Activated T-helper 2 cell treated with anti-CD3 and anti-CD28 coated beads, Interferon-gamma antibody, Interleukin-2, Interleukin-4, amounts not matched to agents 10 μg/mL and 5 μg/mL and 100 μg/mL, durations not matched to agents 14 hours and 24 hours and 36 hours (primary cell): ENCODE measurements around the gene TBL1X. TPM values are rescaled to one million over a fixed set of nuclear protein-coding genes. Genes with fewer than 3 reads are reported as not detected.
A peak's percentile ranks its signal among the peaks of the same experiment; 100 is the strongest.

Source experiments
- DNase-seq: peaks from one replicate; pipeline ENCODE4 v3.0.0; 2021; ENCODE audit warnings: low spot score
- H3K27ac Mint-ChIP-seq: one replicate; pipeline ENCODE4 v1.8.0; 2021; ENCODE audit warnings: mixed read lengths
- H3K27me3 Mint-ChIP-seq: one replicate; pipeline ENCODE4 v1.8.0; 2021; ENCODE audit warnings: low read depth, mixed read lengths
- H3K36me3 Mint-ChIP-seq: one replicate; pipeline ENCODE4 v1.8.0; 2021; ENCODE audit warnings: low read depth, mixed read lengths
- H3K4me1 Mint-ChIP-seq: one replicate; pipeline ENCODE4 v1.8.0; 2021; ENCODE audit warnings: low read depth, mixed read lengths
- H3K4me3 Mint-ChIP-seq: one replicate; pipeline ENCODE4 v1.8.0; 2021; ENCODE audit warnings: low read depth, mild to moderate bottlenecking, moderate library complexity, mixed read lengths
- H3K9me3 Mint-ChIP-seq: one replicate; pipeline ENCODE4 v1.8.0; 2021; ENCODE audit warnings: mixed read lengths
- intact Hi-C: fragments of 100-400 bp; cut with micrococcal nuclease; formaldehyde crosslinking; loops from one replicate; pipeline ENCODE4 v1.15.1; 2023
- total RNA-seq: library from RNA; stranded (reverse); gene quantifications from 2 replicates; pipeline ENCODE4 v1.2.3, GENCODE V29; 2022

TBL1X gene
- total RNA-seq, 1 donor from 2014 or later, result 53.2 TPM

- Mint-ChIP-seq H3K9me3 (no peaks in the 10 kb centered on the region), H3K27me3 (peaks cover 3% of the 10 kb centered on the region), H3K27ac (no peak overlapping the region), H3K4me1 (no peaks in the 10 kb centered on the region), H3K4me3 (no peak overlapping the region), H3K36me3 (no peaks in the 10 kb centered on the region)
- intact Hi-C loops, result no loop called here
- no peak for DNase-seq
These were observed 272.5 kb downstream of the TBL1X start for GRCh38 chrX:9737363-9737762.

- Mint-ChIP-seq H3K27ac (no peak overlapping the region), H3K27me3 (peaks cover 3% of the 10 kb centered on the region)
These were observed 273.3 kb downstream of the TBL1X start for GRCh38 chrX:9738151-9738550.

DNA sequence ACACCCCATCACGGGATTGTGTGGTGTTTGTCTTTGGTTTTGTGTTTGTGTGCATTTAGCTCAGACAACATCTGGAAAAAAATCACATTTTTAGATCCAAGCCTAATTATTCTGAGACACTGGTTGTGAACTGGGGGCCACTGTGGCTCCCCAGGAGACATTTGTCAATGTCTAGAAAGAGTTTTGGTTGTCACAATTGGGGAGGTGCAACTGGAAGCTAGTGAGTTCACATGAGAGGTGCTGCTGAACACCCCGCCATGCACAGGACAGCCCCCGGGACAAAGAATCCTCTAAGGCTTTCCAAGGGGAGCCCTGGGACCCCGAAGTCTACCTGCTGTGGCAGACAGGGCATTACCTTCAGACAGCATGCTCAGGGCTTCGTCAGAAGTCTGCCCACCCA is 274.3 kb downstream of the TBL1X start:
- Mint-ChIP-seq H3K27me3 (peaks cover 3% of the 10 kb centered on the region), H3K4me3 (no peak overlapping the region), H3K4me1 (no peaks in the 10 kb centered on the region), H3K27ac (no peak overlapping the region), H3K36me3 (no peaks in the 10 kb centered on the region), H3K9me3 (peaks cover 4% of the 10 kb centered on the region)
- intact Hi-C loops, result no loop called here
- DNase-seq, result no peak

More at GRCh38 chrX:9738151-9738550, 273.3 kb downstream of the TBL1X start:
- Mint-ChIP-seq H3K36me3 (no peaks in the 10 kb centered on the region), H3K4me1 (no peaks in the 10 kb centered on the region), H3K4me3 (no peak overlapping the region), H3K9me3 (no peaks in the 10 kb centered on the region)
- no peak for DNase-seq
- intact Hi-C loops, result no loop called here

- H3K27me3 Mint-ChIP-seq, result no peaks in the 10 kb centered on the region
- intact Hi-C loops, result no loop called here
- H3K36me3 Mint-ChIP-seq, result peaks cover 6% of the 10 kb centered on the region
- no peak overlapping the region for H3K27ac Mint-ChIP-seq
- DNase-seq, result no peak
- peaks cover 11% of the 10 kb centered on the region for H3K4me1 Mint-ChIP-seq
- peaks cover 11% of the 10 kb centered on the region for H3K9me3 Mint-ChIP-seq
- H3K4me3 Mint-ChIP-seq, result peak overlapping the region; percentile 8
These were observed 280.7 kb downstream of the TBL1X start for GRCh38 chrX:9745417-9746115.

DNA sequence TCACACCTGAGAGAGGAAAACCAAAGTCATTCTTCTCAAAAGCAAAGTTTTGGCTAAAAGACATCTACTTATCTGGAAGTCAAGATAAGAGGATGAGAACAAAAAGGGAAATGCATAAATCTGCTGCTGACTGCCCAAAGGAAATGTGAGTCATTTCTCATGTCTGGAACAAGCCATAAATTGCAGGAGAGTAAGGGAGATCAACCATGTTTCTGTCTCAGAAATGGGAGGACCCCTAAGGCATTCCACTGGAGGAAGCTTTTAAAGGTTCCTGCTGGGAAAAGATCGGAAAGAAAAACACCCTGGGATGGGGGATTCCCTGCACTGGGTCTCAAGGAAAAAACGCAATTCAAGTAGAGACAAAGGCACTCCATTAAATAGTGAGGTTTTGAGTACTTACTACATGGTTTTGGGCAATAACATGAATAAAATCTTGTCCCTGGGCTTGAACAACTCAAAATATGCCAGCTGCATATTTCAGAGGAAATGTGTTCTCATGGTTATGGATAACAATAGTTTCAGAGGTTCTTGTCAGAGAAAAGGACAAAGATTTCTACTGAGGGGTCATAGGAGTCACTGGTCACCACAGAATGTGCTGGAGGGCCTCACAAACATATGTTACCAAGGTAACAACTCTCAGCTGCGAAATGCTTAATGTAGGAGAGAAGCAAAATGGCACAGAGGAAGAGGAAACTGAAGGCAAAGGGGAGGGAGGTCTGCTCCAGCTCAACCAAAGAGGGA is 281.5 kb downstream of the TBL1X start:
- intact Hi-C loops, result no loop called here
- Mint-ChIP-seq H3K4me3 (no peak overlapping the region), H3K4me1 (peaks cover 11% of the 10 kb centered on the region), H3K27me3 (no peaks in the 10 kb centered on the region), H3K9me3 (peaks cover 11% of the 10 kb centered on the region), H3K27ac (no peak overlapping the region), H3K36me3 (peaks cover 6% of the 10 kb centered on the region)
- no peak for DNase-seq

- intact Hi-C loops, result no loop called here
- H3K9me3 Mint-ChIP-seq, result peaks cover 11% of the 10 kb centered on the region
- H3K27me3 Mint-ChIP-seq, result no peaks in the 10 kb centered on the region
- no peak overlapping the region for H3K4me3 Mint-ChIP-seq
- DNase-seq, result no peak
- no peak overlapping the region for H3K27ac Mint-ChIP-seq
- peaks cover 6% of the 10 kb centered on the region for H3K36me3 Mint-ChIP-seq
- H3K4me1 Mint-ChIP-seq, result peaks cover 11% of the 10 kb centered on the region
These were observed 282.8 kb downstream of the TBL1X start for GRCh38 chrX:9747644-9748043.

GRCh38 chrX:9749146-9749692 is 284.4 kb downstream of the TBL1X start:
- DNase-seq, result no peak
- Mint-ChIP-seq H3K4me1 (peaks cover 11% of the 10 kb centered on the region), H3K9me3 (peaks cover 7% of the 10 kb centered on the region), H3K36me3 (peaks cover 6% of the 10 kb centered on the region), H3K4me3 (no peak overlapping the region), H3K27me3 (no peaks in the 10 kb centered on the region), H3K27ac (no peak overlapping the region)
- intact Hi-C loops, result no loop called here

DNA sequence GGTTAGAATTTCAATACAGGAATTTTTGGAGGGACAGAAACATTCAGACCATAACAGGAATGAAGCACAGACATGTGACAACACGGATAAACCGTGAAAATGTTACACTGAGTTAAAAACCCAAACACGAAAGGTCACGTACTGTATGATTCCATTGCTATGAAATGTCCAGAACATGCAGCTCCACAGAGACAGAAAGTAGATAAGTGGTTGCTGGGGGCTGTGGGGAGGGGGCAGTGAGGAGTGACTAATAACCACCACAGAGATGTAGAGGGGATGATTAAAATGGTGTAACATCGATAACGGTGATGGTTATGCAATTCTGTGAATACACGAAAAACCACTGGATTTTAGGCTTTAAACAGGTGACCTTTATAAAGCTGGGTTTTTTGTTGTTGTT is 292.5 kb downstream of the TBL1X start:
- DNase-seq, result no peak
- H3K36me3 Mint-ChIP-seq, result no peaks in the 10 kb centered on the region
- intact Hi-C loops, result no loop called here
- H3K4me3 Mint-ChIP-seq, result no peak overlapping the region
- no peaks in the 10 kb centered on the region for H3K4me1 Mint-ChIP-seq
- peaks cover 5% of the 10 kb centered on the region for H3K27me3 Mint-ChIP-seq
- H3K9me3 Mint-ChIP-seq, result no peaks in the 10 kb centered on the region
- no peak overlapping the region for H3K27ac Mint-ChIP-seq

GRCh38 chrX:9758021-9758638 is 293.3 kb downstream of the TBL1X start:
- intact Hi-C loops, result no loop called here
- Mint-ChIP-seq H3K27ac (no peak overlapping the region), H3K4me3 (no peak overlapping the region), H3K9me3 (no peaks in the 10 kb centered on the region), H3K27me3 (peaks cover 5% of the 10 kb centered on the region), H3K36me3 (no peaks in the 10 kb centered on the region), H3K4me1 (no peaks in the 10 kb centered on the region)
- no peak for DNase-seq

DNA sequence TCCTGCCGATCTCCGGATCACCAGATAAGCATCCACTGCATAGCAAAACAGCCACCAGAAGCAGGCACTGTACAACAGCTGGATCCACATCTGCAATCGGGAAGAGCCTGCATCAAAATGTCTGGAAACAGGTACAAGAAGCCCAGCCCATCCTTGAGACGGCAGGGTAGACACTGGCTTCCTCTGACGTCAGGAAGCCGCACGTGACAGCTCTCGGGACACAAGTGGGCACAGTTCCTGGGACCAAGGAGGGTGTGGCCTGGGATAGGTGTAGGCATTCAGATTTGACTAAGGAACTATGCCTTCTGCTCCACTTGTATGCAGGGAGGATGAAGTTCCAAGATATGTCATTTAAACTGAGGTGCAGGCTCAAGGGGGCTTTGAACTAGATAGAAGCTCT is 294.5 kb downstream of the TBL1X start:
- no peak overlapping the region for H3K4me3 Mint-ChIP-seq
- no peaks in the 10 kb centered on the region for H3K9me3 Mint-ChIP-seq
- intact Hi-C loops, result no loop called here
- peaks cover 8% of the 10 kb centered on the region for H3K27me3 Mint-ChIP-seq
- H3K27ac Mint-ChIP-seq, result no peak overlapping the region
- no peaks in the 10 kb centered on the region for H3K36me3 Mint-ChIP-seq
- H3K4me1 Mint-ChIP-seq, result no peaks in the 10 kb centered on the region
- no peak for DNase-seq

DNA sequence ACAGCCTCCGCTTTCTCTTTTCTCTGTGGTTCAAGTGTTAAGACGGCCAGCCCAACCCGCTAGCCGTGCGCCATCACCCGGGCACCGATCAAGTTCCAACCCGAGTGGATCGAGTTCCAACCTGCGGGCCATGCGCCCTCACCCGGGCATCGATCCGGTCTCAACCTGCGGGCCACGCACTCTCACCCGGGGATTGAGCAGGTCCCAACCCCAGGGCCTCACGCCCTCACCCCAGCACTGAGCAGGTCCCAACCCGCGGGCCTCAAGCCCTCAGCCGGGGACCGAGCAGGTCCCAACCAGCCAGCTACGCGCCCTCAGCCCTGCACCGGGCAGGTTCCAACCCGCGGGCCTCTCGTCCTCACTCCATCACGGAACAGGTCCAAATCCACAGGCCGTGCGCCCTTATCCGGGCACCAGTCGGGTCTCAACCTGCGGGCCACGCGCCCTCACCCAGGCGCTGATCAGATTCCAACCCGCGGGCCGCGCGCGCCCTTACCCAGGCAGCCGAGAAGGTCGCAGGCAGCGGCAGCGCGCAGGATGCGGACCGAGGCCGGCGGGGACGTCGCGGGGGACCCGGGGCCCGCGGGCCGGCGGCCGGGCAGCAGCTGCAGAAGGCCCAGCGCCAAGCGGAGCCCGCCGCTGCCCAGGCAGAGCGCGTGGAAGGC is 300.3 kb downstream of the TBL1X start:
- H3K9me3 Mint-ChIP-seq, result no peaks in the 10 kb centered on the region
- H3K27me3 Mint-ChIP-seq, result peaks cover 15% of the 10 kb centered on the region
- H3K27ac Mint-ChIP-seq, result no peak overlapping the region
- no peak overlapping the region for H3K4me3 Mint-ChIP-seq
- intact Hi-C loops, result no loop called here
- no peaks in the 10 kb centered on the region for H3K4me1 Mint-ChIP-seq
- no peaks in the 10 kb centered on the region for H3K36me3 Mint-ChIP-seq
- DNase-seq, result no peak

DNA sequence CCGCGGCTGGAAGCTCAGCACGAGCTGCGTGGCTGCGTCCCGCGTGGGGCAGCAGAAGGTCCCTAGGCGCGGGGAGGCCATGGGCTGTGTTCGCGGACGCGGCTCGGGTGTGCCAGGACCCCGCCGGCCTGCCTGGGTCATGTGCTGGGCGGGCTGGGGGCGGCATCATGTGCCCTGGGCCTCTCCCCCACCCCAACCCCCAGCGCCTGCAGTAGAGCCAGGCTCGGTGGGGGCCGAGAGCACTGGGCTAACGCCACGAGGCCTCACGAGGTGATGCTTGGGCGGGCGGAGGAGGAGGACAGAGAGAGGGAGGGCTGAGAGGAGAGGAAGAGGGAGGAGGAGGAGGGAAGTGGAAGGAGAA is 300.9 kb downstream of the TBL1X start, which contains the start of gene GPR143:
TSS of gene GPR143 (minus strand) at position 111 of the 361 bp plus-strand sequence. CDS start at position 81, 30 bp downstream.
- no peak within 1 kb of the TSS for H3K27ac Mint-ChIP-seq

More for the DNA sequence above, 300.9 kb downstream of the TBL1X start, which contains the start of gene GPR143:
- no peak within 1 kb of the TSS for H3K4me3 Mint-ChIP-seq
- no peaks in the 10 kb centered on the region for H3K9me3 Mint-ChIP-seq
- no peak for DNase-seq
- H3K4me1 Mint-ChIP-seq, result no peaks in the 10 kb centered on the region
- peaks cover 15% of the 10 kb centered on the region for H3K27me3 Mint-ChIP-seq
- intact Hi-C loops, result no loop called here
- H3K36me3 Mint-ChIP-seq, result no peaks in the 10 kb centered on the region
